GM08714 (cell line): Measurements from ENCODE around the gene ATP6V1G3.
"Not testable (repeated sequence)": the region's sequence is repeated elsewhere in the genome, so short reads cannot be mapped to it uniquely, and the experiment has no call there.

ENCODE experiments used
- H3K4me3 ChIP-seq: fragments of 200-500 bp; sonication (Bioruptor generic); 2 replicates; pipeline ENCODE4 v1.5.1; 2014; ENCODE audit warnings: mild to moderate bottlenecking, low read length, inconsistent platforms
- ZNF274 ChIP-seq: IDR thresholded peaks from 2 replicates; pipeline ENCODE4 v1.6.1; 2012; ENCODE audit warnings: mild to moderate bottlenecking, low read depth, low read length

The ATP6V1G3 gene

DNA sequence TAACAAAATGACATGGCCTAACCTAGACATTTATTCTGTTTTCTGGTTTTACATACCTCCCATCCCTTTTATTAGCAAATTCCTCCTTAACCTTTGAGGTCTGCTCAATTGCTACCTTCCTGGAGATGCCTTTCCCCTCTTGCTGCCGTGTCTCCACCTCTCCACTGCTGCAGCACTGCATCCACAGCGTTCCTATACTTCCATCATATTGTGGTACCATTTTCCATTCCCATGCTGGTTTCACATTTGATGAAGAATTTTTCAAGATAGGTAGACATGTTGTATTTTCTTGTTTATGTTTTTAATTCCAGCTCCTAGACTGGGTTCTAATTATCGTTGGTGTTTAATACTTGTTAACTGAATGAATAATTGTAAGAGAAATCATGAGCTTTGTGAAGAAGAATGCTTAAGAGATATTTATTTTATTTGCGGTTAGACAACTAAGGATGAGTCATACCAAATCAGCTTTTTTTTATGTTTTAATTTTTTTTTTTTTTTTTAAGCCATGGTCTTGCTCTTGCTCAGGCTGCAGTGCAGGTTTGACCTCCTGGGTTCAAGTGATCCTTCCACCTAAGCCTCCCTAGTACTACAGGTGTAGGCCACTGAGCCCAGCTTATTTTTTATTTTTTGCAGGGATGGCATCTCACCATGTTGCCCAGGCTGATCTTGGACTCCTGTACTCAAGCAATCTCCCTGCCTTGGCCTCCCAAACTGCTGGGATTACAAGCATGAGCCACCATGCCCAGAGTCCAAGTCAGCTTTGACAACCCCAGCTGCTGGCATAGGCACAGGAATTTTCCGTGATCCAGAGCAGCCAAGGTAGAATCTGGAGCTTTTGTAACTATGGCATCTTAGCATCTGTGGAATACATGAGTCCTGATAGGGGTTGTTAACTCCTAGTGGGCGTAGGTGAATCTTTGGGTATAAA is 44.0 kb downstream of the ATP6V1G3 start:
- no peak overlapping the region for H3K4me3 ChIP-seq
- TF ChIP-seq ZNF274 = no peak

DNA sequence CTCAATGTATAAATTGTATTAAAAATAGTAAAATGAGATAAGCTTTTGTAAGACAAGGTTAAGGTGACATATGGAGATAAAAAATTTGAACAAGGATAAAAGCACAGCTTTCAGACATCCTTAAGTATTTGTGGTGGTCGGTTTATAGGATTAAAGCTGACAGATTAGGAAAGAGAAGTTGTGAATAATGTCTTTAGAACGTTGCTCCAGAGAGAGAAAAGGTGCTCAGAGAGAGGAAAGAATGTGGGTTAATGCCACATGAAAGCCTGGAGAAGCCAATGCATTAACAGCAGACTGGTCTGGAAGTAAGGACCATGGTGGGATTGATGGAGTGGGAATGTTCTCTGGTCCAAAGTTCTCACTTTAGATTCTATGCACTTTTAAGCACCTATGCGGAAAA is 44.8 kb downstream of the ATP6V1G3 start:
- TF ChIP-seq ZNF274 = no peak
- no peak overlapping the region for H3K4me3 ChIP-seq

- no peak overlapping the region for H3K4me3 ChIP-seq
- no peak for TF ChIP-seq ZNF274
Measured at GRCh38 chr1:198494658-198495103, 45.8 kb downstream of the ATP6V1G3 start.

- TF ChIP-seq ZNF274 = no peak
- no peak overlapping the region for H3K4me3 ChIP-seq
Measured at GRCh38 chr1:198494139-198494538, 46.3 kb downstream of the ATP6V1G3 start.

DNA sequence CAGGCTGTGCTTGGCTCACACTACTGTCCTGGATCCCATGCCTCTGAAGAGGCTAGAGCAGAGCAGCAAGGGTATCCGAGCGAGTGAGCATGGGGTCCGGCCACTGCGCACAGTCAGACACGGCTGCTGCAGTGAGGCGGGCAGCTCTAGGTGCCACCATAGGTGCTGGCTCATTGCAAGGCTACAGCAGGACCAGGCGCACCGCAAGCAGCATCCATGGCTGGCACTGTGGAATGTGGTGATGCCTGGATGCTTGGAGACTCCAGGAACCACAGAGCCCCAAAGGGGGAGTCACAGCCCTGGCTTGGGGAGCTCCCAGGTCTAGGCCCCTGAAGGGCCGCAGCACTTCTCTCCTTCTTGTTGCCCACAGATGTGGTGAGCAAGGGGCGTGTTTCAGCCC is 47.2 kb downstream of the ATP6V1G3 start:
- no peak overlapping the region for H3K4me3 ChIP-seq
- no peak for TF ChIP-seq ZNF274

DNA sequence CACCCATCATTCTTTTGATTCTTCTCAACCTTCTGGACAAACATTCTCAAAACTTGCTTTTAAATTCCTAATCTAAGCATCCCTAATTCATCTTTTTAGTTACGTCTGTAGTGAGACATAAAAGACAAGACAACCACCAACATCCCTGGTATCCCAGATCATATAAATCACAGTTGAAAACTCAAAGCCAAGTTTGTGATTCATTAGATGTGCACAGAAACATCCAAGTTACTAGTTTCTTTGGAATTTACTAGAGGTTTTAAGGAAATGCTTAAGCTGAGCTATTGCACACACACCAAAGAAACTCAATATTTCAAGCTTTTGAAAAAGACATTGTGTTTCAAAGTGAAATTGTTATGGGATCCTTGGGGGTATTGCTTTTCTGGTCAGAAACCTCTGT is 47.6 kb downstream of the ATP6V1G3 start:
- no peak overlapping the region for H3K4me3 ChIP-seq
- no peak for TF ChIP-seq ZNF274

- TF ChIP-seq ZNF274 = no peak
- H3K4me3 ChIP-seq = no peak overlapping the region
Measured at GRCh38 chr1:198491596-198491995, 48.9 kb downstream of the ATP6V1G3 start.

DNA sequence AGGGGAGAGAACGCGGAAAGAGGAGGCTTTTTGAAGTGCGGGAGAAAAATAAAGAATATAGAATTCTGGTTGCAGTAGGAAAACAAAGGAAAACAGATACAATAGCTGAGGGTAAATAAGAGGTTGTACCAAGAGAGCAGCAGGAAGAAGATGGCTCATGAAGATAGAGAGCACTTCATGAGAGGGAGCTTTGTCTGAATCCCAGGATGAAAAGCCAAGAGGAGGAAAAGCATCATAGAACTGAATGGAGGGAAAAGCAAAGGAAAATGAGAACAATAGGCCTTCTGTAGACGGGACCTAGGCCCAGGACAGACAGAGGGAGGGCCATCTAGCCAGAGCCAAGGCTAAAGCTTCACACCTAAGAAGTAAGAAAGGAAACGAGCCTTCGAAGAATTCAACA is 49.5 kb downstream of the ATP6V1G3 start:
- no peak overlapping the region for H3K4me3 ChIP-seq
- TF ChIP-seq ZNF274 = no peak

- no peak for TF ChIP-seq ZNF274
Measured at GRCh38 chr1:198490224-198490623, 50.3 kb downstream of the ATP6V1G3 start.

DNA sequence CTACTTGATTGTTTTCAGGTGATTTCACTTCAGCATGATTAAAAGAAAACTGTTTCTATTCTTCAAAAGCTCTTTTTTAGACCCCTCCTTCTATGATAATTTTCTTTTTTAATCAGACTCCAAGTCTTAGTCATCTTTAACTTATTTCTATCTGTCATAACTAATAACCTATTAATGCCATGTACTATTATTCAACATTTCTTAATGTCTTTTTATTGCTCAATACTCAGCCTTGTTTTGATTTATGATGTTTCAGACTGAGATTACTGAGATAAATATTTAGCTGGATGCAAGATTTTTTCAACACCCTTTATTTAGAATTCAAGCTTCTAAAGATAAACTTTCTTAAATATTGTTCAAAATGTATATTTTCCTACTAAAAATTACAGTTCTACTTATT is 53.6 kb downstream of the ATP6V1G3 start:
- H3K4me3 ChIP-seq = no peak overlapping the region

More at GRCh38 chr1:198490224-198490623, 50.3 kb downstream of the ATP6V1G3 start:
- H3K4me3 ChIP-seq = no peak overlapping the region

GRCh38 chr1:198483645-198484044 is 56.8 kb downstream of the ATP6V1G3 start:
- H3K4me3 ChIP-seq = no peak overlapping the region
- TF ChIP-seq ZNF274 = no peak

More for the DNA sequence above, 53.6 kb downstream of the ATP6V1G3 start:
- TF ChIP-seq ZNF274 = no peak

GRCh38 chr1:198483006-198483405 is 57.5 kb downstream of the ATP6V1G3 start:
- no peak for TF ChIP-seq ZNF274
- H3K4me3 ChIP-seq = no peak overlapping the region

DNA sequence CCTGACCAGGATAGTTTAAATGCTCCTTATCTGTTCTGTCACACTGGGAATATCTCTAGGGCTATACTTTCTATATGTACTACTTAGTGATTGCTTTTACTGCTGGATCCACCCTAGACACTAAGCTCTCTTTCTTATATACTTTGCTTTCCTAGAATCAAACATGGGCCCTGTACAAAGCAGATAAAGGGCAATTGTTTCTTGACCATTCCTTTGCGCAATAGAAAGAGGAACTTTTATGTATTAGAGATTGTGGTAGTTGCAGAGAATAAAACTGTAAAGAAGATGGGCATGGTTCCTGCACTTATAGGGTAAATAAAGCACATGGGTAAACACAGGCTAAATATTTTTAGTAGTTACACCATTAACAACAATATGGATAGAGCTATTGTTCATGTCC is 58.8 kb downstream of the ATP6V1G3 start:
- H3K4me3 ChIP-seq = no peak overlapping the region
- TF ChIP-seq ZNF274 = no peak

DNA sequence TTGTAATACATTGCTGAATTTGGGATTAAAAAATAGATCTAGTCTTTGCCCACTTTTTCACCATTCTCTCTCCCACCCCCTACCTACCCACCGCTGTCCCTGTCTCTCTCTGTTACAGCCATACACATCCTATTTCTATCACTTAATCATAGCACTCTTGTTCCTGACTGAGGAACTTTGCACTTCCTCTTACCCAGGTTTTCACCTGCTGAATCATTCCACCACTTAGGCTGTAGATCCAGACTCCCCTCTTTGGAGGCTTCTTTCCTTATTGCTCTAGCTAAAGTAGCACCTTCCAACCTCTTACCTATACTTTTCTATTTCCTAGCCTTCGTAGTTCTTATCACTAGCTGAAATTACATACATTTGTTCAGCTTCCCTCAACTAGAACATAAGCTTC is 59.6 kb downstream of the ATP6V1G3 start:
- no peak overlapping the region for H3K4me3 ChIP-seq
- TF ChIP-seq ZNF274 = no peak

- H3K4me3 ChIP-seq = not testable (repeated sequence)
Measured at GRCh38 chr1:198477354-198477753, 63.1 kb downstream of the ATP6V1G3 start.
